Umbilical cord (tissue), 2 donors: ENCODE data around the gene PPP2R1B. TPM values are rescaled to one million over a fixed set of nuclear protein-coding genes. Genes with fewer than 3 reads are reported as not detected.
A peak's percentile ranks its signal among the peaks of the same experiment; 100 is the strongest.

ENCODE experiments used
- DNase-seq: peaks from one replicate; pipeline ENCODE4 v3.0.0-alpha.2; 2015; ENCODE audit warnings: low spot score
- total RNA-seq: library from RNA; depleted of rRNA; stranded (reverse); fragments of >200 nt; gene quantifications from one replicate; pipeline ENCODE4 v1.2.3, GENCODE V29; 2014; ENCODE audit warnings: low replicate concordance; ENCODE audit not compliant: insufficient read depth

Gene PPP2R1B
- total RNA-seq, 1 donor from 2014 or later = 19.7 TPM

DNA sequence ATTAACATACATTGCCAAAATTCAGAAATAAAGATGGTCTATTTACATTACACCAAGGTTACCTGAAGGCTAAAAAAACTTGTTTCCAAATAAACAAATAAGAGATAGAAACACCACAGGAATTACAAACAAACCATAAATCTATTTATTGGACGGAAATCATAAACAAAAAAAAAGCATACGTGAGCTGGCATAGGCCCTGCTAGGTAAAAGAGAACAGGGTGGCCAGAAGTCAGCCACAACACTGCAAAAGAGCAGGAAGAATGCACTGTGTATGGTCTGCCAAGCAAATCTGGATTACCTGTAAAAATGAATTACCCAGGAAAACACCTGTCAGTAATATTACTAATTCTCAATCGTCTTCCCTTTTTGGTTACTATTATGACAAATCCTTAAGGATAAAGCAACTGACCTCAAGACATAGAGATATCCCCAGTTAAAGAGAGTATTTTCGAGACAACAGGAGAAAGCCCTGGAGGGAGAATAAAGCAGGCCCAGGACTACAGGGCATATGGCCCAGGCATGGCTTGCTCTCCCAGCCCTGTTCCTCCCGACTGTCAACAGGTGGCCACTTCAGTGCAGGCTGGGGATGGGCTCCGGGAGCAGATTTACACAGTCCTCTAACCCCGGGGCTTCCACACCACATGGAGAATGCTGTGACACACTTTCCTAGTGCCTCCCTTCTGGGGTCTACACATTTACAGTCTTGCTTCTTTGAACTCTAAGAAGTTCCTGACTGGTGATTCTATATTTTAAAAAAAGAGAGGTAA is 18.0 kb downstream of the PPP2R1B start:
- no peak for DNase-seq

DNA sequence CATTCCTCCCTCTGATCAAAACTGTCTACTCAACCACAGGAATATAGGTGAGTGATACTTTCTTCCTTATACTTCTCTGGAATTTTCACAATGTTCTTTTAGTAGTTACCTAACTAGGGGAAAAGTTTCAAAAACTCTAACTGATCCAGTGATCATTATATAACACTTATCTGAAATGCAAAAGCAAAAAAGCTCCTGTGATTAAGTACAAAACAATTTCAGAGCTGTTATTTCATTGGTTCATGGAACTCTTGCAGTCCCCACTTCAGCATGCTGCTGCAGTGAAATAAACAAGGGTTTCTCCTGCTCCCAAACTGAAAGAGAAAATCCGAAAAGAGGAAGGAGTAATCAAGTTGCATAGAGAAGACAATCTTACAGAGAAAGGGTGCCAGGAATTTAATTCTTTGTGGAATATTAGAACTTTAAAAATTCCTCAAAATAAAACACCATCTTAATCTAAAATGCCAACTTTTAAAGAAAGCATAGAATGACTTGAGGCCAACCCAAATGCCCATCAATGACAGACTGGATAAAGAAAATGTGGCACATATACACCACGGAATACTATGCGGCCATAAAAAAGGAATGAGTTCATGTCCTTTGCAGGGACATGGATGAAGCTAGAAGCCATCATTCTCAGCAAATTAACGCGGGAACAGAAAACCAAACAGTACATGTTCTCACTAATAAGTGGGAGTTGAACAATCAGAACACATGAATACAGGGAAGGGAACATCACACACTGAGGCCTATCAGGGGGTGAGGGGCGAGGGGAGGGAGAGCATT is 20.3 kb downstream of the PPP2R1B start:
- DNase-seq = no peak

DNA sequence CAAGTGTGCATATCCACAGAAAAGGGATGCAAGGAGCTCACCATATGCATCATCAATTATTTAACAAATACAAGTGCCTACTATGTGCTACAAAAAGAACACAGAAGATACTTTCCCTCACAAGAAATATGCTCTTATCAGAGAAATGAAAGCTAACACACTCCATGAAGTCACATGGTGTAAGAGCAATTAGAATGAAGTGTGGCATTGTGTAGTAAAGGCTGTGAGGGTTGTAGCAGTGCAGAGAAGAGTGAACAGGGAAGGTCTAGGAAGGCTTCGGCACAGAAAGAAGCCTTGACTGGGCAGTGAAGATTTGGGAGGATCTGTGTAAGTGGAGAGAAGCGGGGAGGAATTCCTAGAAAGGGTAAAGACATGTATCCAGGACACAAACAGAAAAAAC is 22.5 kb downstream of the PPP2R1B start:
- no peak for DNase-seq

DNA sequence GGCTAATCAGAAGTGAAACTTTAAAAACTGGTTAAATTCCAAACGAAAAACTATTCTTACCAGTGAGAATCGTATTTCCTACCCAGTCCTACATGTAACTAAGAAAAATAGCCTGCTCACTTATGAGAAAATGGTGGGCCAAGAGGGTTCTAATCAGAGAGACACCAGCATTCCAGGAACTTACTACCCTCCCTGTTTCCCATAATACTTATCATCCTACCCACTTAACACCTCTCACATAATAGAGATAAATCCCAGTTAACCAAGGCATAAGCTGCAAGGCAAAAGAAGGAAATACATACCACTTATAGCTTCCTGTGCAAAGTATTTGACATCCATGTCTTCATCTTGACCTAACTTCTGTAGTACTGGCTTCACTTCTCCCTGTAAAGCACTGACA is 24.4 kb downstream of the PPP2R1B start:
- no peak for DNase-seq

DNA sequence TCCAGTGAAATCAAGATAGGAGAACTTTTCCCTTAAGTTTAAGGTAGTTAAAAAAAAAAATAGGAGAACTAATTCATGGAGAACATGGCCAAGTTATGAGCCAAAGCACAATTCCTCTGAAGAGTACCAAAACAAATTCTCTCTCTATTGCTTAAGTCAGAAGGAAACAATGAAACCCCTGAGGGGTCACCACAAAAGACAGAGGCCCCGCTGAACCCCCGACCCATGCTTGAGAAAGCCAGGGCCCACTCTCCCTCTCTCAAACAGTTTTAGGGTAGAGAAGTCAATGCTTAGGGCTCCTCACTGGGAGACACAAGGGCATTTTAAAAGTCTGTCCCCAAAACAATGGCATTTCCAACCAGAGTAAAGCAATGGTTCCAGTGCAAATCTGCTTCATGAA is 26.9 kb downstream of the PPP2R1B start:
- DNase-seq = no peak

DNA sequence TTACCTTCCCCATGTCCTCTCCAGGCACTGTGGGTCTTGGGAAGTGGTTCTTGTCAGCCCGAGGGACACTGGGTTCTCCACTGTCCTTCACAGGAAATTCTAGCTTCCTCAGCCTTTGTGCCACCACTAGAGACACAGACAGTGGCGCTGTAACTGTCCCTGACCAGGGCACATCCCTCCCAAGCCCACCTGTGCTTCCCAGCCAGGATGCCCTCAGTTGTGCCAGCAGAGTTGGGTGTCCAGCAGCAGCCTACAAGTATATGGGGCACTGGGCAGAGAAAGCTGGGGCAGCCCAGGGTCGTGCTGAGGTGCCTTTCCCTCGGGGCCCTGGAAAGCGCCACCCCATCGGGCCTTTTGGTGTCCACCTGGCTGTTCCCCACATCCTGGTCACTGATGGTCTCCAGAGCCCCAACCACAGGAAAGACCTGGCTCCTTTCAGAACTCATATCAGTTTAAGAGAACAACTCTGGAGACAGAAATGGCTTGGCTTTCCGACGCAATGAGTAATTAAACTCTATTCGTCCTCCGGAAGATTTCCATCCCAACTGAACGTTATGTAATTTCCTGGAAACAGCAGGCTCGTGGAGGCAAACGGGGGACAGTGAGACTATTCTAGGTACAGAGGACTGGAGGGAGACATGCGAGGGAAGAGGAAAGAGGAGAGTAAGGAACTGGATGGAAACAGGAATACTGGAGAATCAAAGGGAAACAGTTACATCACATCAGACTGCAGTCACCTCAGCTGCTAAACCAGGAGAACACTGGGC is 28.6 kb downstream of the PPP2R1B start:
- no peak for DNase-seq

DNA sequence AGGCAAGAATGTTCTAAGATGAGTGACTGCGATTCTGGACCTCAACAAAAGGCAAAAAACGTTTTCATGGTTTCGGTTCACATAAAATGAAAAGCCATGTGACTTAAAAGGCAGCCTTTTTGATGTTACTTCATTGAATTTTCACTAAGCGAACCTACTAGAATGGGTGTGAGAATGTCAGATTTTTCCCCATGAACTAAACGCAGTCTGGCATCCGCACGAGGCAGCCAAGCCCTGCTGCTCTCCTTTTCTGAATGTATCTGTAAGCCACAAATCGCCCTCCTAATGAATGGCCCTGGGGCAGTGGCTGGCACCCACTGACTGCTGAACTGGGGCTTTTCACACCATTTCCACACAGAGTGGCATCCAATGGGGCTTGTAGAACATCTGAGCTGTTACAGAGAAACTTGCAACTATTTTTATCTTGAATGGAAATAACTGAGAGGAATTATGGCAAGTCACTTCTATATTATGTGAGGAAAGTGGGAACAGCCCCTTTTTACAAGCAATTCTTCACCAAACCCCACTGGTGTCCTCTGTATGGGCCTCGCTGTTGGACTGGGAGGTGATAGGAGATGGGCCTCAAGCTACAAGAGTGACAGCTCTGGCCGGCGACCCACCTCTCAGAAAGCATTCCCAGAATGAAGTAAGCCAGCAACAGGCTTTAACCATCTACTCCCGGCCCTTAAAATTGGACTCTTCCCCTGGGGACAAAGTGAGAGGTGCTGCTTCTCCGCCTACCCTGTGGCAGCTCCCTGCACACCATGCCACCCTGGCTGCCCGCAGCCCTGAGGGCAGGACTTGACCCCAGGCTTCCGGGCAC is 29.4 kb downstream of the PPP2R1B start:
- DNase-seq = peak; percentile 11

DNA sequence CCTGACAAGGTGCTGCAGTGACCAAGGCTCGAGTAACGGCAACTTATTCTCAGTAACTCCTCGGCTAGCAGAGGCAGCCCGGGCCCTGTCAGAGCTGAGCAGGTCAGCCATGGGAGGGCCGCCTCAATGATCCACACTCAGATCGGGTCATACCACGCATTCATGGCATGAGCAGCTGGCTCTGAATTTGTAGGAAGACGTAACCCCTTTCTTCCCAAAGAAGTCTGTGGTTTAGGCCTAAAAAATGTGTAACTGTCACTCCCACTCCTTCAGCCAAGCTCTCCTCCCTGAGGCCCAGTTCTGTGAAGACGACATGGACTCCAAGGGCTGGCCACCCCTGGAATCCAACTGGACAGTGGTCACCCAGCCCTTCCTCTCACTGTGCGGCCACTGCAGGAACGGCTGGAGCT is 30.0 kb downstream of the PPP2R1B start:
- DNase-seq = no peak

DNA sequence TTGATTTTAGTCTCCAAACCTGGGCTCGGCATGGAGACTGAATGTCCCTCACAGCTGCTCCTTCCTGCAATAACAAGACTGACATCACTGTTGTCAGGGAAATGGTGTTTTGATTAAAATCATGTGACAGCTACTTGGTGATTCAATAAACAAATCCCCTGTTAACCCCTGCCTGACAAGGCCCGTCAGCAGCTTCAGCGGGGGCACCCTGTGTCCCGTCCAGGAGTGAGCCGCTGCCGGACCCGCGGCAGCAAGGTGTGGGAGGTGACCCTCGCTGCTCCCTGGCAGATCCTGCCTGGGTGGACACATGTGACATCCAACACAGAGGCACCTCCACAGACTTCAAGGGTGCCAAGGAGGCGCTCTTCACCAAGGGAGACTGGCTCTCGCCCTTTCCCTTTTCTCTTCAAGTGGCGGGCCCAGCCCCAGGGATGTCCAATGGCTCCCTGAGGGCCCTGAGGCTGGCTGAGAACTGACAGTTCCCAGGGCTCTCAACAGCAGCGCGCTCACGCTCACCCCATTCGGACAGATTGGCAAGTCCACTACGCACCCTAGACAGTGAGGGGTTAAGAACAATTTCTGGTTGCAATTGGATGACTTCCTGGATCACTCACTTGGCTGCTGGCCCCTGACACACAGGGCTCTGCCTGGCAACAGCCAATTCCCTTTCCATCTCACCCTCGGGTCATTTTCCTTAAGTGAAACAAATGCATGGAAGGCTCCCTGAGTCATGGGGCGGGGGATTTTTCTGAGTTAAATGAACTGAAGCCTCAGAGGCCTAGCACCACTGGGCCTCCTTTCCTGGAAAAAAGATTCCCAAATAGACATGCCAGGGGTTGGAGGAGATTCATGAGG is 30.7 kb downstream of the PPP2R1B start:
- DNase-seq = peak; percentile 97

DNA sequence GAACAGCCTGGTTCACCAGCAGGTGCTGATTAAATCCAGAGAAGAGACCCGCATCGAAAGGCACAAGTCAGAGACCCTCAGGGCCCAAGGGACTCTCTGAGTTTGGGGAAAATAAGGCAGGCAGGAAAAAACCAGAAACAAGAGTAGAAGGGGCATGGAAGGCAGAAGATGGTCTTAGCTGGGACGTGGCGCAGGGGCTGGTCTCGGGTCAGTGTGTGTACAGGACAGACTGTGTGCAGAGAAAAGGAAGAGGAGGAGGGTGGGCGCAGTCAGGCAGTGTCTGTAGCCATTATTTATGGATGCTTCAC is 31.3 kb downstream of the PPP2R1B start:
- DNase-seq = no peak

DNA sequence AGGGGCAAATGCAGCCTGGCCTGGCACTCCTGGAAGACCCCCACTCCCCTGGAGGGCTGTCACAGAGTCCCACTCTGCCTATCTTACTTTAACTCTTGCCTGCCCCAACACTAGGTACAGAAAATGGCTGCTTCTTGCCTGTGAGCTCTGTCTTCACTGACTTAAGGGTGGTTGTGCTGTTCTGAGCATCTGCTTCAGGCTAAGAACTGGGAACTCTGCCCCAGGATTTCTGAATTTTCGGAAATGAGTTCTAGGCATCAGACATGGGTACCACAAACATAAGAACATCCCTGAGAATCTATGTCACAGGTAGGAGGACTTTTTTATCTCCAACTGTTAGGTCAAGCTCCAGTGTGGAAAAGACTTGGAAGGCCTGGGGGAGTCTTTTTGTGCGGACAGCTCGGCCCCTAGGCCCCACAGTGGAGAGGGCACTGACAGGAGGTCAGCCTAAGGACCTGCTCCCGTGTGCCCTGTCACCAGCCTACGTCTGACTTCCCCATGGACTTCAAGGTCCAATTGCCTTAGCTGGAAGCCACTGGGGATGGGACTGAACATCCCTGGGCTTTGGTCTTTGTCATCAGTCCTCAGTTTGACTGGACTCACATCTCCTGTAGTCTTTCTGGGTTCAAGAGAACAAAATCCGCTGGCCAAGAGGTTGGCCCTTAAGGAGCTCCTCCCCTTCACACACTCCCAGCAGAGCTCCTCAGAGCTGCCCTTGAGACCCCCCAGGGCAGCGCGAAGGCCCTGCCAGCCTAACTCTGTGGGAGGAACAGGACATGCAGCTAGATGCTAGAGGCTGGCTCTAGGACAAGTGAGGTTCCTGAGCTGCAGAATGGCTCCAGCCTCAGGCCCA is 31.9 kb downstream of the PPP2R1B start:
- no peak for DNase-seq

DNA sequence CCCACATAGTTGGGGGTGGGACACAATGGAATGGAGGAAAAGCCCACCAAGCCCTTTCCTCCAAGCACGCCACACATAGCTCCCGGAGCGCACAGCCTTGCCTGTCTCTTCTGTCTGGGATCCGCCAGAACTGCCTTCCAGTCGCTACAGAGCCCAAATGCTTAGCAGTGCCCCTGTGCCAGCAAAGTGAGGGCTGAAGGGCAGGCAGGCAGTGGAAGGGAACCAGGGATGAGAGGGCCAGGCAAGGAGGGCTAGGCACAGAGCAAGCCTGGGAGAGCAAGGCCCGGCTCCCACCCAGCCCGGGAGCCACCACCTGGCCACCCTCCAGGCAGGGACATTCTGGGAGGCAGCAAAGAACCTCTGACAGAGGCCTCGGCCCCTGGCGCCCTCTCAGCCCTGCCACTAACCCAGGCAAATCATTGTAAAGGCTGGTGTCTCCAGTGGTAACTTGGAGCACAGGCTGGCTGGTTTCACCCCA is 32.5 kb downstream of the PPP2R1B start:
- peak; percentile 31 for DNase-seq

DNA sequence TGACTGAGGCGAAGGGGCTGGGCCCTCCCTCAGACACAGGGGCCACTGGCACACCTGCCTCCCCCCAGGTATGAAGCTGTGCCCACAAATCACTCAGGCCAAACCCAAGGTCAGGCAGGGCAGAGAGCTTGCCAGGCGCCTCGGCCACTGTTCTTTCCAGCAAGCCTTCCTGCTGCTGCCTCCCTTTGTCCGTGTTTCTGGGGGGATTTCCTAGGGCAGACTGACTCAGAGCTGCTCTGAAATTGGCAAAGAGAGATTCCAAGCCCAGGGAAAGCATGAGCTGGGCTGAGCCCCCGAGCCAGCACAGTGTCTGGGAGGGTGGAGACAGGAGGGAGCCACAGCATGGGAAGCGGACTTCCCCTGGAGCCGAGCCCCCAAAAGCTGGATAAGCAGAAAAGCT is 33.2 kb downstream of the PPP2R1B start:
- DNase-seq = peak; percentile 87

DNA sequence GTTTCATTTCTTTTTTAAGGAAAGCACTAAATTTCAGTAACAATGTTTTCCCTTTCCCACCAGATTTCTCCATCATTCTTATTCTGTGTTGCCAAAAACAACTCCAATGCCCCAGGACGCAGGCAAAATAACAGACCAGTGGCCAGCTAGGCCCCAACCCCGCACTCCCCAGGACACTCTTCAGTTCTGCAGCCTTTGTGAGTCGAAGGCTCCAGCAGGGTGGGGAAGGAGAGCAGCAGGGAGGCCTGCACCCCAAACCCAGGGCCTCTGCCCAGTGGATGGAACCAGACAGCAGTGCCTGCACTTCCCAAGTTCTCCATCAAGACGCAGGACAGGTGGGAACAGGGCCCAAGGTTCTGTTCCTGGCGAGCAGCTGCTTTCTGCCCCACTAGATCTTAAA is 34.4 kb downstream of the PPP2R1B start:
- DNase-seq = no peak

DNA sequence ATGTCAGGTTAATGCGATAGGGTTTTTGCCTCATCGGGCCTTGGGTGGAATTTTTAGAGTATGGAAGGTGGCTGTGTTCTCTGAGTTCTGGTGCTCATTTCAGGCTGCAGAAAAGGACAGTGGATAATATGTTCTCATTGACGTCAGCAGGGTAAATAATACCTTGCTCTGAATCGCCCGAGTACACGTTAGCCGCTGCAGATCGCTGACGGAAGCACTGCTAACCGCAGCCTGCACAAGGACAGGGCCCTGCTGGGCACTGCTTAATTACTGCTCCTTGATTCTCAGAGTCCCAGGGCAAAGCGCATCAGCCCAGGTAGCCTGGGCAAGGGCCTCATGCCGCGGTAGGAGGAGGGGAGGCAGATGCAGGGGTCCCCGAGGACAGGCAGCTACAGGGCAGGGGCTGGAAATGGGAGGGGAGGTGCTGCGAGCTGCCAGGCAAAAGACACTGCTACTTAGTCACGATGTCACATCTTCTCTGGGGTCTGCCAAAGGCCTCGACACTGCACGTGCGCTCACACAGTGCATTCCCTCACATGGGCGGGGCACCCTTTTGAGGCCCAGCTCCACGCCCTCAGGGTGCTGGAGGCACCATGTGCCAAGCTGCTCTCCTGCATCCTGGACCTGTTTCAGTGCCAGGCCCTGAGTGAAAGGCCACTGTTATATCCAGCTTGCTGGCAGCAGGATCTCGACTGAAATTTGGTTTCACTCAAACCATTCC is 35.2 kb downstream of the PPP2R1B start:
- peak; percentile 9 for DNase-seq

DNA sequence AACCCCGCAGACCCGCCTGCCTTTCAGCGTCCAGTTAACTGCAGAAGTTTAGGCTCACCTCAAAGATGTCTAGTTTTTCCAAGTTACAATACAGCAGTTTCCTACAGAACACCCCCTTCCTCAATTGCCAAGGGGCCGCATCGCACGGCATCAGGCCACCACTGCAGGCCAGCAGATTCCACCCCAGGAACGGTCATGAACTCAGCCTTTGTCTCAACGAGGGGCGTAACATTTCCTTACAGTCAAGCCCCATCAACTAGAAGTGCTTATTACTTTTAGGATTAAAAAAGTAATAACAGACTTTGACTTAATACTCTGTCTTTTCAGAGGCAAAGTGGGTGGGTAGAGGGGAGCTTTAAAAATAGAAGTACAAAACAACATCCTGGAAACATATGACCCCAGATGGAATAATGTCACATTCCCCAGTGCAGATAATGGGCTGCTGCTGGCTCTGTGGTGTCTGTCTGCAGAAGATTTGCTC is 36.3 kb downstream of the PPP2R1B start:
- no peak for DNase-seq

DNA sequence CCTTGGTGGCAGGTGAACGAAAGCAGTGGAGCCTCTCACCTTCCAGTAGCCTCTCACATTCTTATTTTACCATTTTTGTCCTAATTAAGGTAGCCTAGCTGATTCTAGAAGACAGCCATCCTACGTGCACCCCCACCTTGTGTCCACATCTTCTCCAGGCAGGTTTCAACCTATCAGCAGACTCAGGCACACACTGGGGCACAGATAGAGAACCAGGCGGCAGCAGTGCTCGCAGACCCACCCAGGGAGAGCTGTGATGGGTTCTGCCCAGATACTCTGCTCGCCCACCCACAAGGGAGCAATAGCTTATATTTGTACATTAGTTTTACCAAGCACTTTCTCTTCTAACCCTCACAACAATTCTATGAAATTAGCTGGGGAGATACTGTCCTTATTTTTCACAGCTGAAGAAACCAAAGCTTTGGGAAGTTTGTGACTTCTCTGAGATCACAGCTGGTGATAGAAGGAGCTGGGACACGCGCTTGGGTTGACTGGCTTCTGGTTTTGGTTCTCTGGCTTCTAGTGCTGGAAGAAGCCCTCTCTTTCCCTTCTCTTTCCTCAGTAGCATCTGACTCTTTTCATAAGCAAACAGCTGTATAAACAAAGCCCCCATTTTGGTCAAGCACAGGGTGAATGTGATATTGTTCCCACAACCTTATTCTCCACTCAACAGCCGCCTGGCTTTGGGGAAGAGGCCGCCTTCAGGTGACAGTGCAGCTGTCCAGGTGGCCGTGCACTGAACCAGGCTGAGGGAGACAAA is 36.9 kb downstream of the PPP2R1B start:
- no peak for DNase-seq

DNA sequence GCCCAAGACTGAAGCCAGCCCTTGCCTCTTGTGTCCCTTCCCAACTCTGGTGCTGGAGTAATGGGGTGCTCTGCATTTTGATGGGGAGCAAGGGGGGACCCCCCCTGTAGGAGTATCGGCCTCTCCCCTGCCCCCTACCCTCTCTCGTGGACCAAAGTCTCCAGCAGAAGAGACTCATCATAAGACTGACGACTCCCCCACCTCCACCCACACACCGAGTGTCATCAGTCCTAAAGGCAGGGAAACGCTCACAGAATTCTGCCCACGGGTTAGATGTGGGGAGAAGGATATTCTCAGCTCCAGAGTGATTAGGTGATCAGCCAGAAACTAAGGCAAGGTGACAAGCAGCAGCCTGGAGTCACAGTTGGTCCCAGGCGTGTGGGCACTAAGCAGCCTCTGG is 38.8 kb downstream of the PPP2R1B start:
- no peak for DNase-seq
